IMR-90 (cell line): ENCODE measurements around the gene MCF2L2.

Experiments
- BHLHE40 ChIP-seq: fragments of 150-350 bp; IDR thresholded peaks from 2 replicates; pipeline ENCODE4 v1.6.1; 2016; ENCODE audit warnings: mild to moderate bottlenecking, low read depth, low read length
- CEBPB ChIP-seq: IDR thresholded peaks from 2 replicates; pipeline ENCODE4 v1.6.1; 2012; ENCODE audit warnings: low read depth, low read length, improper control_type of control experiment
- ELK1 ChIP-seq: fragments of 150-350 bp; IDR thresholded peaks from 2 replicates; pipeline ENCODE4 v1.6.1; 2016; ENCODE audit warnings: low read depth, mild to moderate bottlenecking, low read length, moderate library complexity, borderline replicate concordance
- MAFK ChIP-seq: IDR thresholded peaks from 2 replicates; pipeline ENCODE4 v1.6.1; 2012; ENCODE audit warnings: low read depth, low read length, improper control_type of control experiment
- MAZ ChIP-seq: IDR thresholded peaks from 2 replicates; pipeline ENCODE4 v1.6.1; 2012; ENCODE audit warnings: low read depth, mild to moderate bottlenecking, low read length, improper control_type of control experiment, moderate library complexity, borderline replicate concordance
- MXI1 ChIP-seq: IDR thresholded peaks from 2 replicates; pipeline ENCODE4 v1.6.1; 2012; ENCODE audit warnings: low read depth, mild to moderate bottlenecking, low read length, moderate library complexity, borderline replicate concordance
- POLR2A ChIP-seq: IDR thresholded peaks from 2 replicates; pipeline ENCODE4 v1.6.1; 2012; ENCODE audit warnings: mild to moderate bottlenecking, low read depth, low read length
- RAD21 ChIP-seq: IDR thresholded peaks from 2 replicates; pipeline ENCODE4 v1.6.1; 2012; ENCODE audit warnings: low read length, improper control_type of control experiment
- RCOR1 ChIP-seq: IDR thresholded peaks from 2 replicates; pipeline ENCODE4 v1.6.1; 2012; ENCODE audit warnings: mild to moderate bottlenecking, low read length, improper control_type of control experiment; ENCODE audit not compliant: insufficient replicate concordance
- RFX5 ChIP-seq: IDR thresholded peaks from 2 replicates; pipeline ENCODE4 v1.8.0; 2012; ENCODE audit warnings: low read depth, mild to moderate bottlenecking, low read length, moderate library complexity
- SMC3 ChIP-seq: fragments of 150-350 bp; IDR thresholded peaks from 2 replicates; pipeline ENCODE4 v1.6.1; 2016; ENCODE audit warnings: low read depth, mild to moderate bottlenecking, antibody characterized with exemption, low read length, moderate library complexity
- USF2 ChIP-seq: fragments of 150-350 bp; IDR thresholded peaks from 2 replicates; pipeline ENCODE4 v1.6.1; 2017; ENCODE audit warnings: mild to moderate bottlenecking, antibody characterized with exemption, low read length, low read depth
- TF ChIP-seq, protein P1 (sequence below): conservative IDR thresholded peaks from 2 replicates; pipeline ENCODE4 v1.5.1; 2012; ENCODE audit warnings: mild to moderate bottlenecking, low read depth, low read length, improper control_type of control experiment

GRCh38 chr3:183357564-183358079 lies 70.8 kb downstream of the MCF2L2 start:
- TF ChIP-seq POLR2A (no peak), RAD21 (no peak), CEBPB (no peak), BHLHE40 (no peak), MAZ (no peak), MXI1 (no peak), SMC3 (no peak), USF2 (no peak), MAFK (no peak), RFX5 (no peak), RCOR1 (no peak), ELK1 (no peak)
- TF ChIP-seq, protein P1, sequence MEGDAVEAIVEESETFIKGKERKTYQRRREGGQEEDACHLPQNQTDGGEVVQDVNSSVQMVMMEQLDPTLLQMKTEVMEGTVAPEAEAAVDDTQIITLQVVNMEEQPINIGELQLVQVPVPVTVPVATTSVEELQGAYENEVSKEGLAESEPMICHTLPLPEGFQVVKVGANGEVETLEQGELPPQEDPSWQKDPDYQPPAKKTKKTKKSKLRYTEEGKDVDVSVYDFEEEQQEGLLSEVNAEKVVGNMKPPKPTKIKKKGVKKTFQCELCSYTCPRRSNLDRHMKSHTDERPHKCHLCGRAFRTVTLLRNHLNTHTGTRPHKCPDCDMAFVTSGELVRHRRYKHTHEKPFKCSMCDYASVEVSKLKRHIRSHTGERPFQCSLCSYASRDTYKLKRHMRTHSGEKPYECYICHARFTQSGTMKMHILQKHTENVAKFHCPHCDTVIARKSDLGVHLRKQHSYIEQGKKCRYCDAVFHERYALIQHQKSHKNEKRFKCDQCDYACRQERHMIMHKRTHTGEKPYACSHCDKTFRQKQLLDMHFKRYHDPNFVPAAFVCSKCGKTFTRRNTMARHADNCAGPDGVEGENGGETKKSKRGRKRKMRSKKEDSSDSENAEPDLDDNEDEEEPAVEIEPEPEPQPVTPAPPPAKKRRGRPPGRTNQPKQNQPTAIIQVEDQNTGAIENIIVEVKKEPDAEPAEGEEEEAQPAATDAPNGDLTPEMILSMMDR: no peak
